GM21576 (cell line): ENCODE data around the gene WWC1.
A peak's percentile ranks its signal among the peaks of the same experiment; 100 is the strongest.
"Not testable (repeated sequence)": the region's sequence is repeated elsewhere in the genome, so short reads cannot be mapped to it uniquely, and the experiment has no call there.

Experiments used
- ATAC-seq: cut with Tn5 transposase; IDR thresholded peaks from one replicate; pipeline ENCODE4 v1.9.1; 2021; ENCODE audit warnings: mild to moderate bottlenecking, moderate library complexity; ENCODE audit not compliant: unreplicated experiment

The WWC1 gene

DNA sequence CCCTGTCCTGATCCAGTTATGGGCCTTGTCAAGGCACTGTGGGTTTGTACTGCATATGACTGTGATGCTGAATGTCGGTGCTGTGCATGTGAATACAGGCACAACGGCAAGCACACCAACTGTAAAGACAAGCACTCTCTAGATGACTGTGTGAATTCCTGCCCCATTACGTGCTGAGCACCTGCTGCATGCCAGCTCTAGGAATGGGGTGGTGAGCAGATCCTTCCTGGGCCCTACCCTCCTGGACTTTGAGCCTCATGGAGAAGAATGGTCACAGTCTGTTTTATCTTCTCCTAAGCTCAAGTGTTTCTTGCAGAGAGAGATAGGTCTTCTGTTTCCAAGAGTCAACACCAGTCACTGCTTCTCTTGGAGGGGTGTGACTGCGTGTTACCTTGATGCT, 138.9 kb downstream of the WWC1 start:
- ATAC-seq: no peak

DNA sequence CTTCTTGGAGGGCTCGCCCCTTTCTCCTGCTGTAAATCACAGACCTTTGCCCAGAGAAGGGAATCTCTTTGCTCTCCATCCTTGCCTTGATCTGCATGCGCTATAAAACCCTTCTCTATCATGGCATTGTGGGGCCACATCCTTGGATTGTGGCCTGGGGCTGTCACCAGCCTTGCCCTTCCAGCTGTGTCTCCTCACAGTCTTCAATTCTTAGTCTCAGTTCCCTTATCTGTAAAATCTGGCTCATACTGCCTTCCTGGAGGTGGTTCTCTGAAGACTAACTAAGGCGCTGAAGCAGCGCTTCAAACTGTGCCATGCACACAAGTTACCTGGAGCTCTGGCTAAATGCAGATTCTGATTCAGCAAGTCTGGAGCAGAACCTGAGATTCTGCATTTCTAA, 141.5 kb downstream of the WWC1 start:
- ATAC-seq: peak; percentile 55

DNA sequence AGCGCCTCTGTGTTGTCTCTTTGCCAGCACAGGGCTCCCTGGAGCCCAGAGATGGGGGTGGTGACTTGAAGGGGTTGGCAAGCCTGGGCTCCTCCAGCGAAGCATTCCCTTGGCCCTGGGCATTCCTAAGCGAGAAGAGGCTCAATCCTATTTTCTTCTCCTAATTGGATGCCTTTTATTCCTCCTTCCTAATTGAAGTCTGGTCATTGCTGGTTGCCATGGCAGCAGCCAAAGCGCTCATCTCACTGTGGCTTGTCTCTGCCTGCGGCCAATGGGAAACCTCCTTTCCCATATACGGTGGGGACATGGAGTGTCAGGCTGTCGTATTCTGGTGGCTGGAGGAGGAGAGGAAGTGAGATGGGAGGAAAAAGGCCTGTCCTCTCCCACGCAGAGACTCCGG, 142.6 kb downstream of the WWC1 start:
- no peak for ATAC-seq

DNA sequence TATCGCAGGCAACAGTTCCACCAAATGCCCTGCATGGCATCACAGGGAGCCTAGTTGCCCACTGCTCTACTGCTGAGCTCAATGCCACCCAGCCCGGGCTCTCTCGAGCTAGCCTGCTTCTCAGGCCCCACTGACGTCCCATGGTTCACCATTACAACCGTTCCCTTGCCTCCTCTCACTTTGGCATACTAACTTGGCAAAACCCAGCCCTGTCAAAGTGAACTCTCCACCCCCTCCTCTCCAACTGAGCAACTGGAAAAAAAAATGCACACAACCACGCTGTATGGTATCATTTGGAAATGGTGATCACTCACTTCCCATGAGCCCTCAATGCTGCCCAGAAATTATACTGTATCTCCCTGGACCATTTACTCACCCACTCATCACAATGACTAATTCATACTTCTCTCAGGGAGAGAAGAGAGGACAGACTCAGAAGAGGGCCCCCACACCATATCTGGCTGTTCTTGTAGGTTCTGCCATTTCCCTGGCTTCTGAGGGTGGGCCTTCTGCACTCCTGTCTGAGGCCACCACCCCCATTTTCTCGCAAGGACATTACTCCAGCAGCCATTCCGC, 143.4 kb downstream of the WWC1 start:
- no peak for ATAC-seq

DNA sequence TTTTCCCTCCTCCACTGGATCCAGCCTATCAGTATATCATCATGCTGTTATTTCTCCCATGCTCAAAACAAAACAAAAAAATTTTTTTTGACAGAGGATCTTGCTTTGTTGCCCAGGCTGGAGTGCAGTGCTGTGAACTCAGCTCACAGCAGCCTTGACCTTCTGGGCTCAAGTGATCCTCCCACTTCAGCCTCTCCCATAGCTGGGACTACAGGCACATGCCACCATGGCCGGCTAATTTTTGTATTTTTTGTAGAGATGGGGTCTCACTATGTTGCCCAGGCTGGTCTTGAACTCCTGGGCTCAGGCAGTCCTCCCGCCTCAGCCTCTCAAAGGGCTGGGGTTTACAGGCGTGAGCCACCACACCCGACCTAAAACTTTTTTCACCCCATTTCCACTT, 143.9 kb downstream of the WWC1 start:
- not testable (repeated sequence) for ATAC-seq

DNA sequence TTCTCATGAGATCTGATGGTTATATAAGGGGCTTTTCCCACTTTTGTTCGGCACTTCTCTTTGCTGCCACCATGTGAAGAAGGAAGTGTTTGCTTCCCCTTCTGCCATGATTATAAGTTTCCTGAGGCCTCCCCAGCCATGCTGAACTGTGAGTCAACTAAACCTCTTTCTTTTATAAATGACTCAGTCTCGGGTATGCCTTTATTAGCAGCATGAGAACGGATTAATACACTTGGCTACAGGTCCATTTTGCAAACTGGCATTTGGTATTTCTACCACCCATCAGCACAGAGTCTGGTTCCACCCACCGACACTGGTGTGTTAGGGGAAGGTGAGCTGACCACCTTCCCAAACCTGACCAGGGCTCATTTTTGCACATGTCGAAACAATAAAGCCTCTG, 146.9 kb downstream of the WWC1 start:
- ATAC-seq: no peak

DNA sequence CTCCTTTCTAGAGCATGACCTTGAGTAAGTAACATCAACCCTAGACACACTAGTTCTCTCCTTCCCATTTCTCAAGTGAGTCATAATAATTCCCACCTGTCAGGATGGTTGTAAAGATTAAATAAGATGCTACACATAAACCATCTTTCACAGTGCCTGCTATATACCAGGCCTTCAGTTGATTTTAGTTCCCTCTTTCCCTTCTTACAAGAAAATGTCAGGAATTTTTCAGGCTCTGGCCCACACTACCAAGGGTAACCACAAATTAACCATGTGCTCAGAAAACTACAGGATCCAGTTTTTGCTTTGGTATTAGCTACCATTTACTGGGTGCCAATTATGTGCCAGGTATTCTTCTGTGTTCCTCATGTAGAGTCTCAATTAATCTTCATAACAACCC, 152.1 kb downstream of the WWC1 start:
- no peak for ATAC-seq

DNA sequence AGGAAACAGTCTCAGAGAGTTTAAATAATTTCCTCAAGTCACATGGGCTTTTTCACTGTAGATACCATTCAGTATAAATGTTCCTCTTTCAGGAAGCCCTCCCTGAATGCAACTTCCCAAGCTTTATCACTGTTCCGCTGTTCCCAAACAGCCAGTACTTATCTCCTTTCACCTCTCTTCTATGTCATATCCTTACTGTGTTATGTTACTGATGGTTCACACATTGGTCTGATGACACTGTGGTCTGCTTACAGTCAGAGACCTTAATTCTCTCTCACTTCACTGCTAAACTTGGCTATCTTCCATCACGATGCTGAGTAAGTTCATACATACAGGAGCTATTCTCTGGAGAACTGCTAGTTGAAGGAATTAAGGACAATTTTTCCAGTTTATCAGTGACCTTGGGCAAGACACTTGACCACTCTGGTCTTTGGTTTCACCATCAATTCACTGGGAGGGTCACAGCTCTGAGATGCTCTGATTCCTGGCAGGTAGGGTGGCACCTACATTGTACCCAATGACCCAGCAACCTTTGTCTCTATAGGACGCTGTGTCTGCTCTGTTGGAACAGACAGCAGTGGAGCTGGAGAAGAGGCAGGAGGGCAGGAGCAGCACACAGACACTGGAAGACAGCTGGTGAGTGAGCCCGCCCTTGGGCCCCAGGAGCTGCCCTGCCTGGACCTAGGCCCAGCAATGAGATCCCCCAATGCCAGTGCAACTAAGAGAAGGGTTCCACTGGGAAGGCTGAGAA, 152.7 kb downstream of the WWC1 start:
- no peak for ATAC-seq

DNA sequence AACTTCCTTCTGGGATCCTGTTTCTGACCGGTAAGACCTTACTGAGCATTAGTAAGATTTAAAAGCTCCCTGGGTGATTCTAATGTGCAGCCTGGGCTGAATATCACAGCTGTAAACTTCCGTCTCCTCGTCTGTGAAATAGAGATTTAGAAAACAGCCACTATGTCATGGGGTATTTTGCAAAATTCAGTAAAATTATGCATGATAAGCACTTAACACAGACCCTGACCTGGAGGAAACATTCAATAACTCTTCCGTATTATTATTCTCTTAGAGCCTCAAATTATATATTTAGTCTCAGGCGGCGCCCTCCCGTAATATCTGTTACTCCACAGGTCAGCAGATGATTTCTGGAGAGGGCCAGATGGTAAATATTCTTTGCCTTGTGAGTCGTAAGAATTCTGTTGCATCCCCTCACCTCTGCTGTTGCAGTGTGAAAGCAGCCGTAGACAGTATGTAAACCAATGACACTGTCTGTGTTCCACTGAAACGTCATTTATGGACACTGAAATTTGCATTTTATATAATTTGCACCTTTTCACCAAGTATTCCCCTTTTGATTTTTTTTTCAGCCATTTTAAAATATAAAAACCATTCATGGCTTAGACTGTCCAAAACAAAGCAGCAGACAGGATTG, 155.7 kb downstream of the WWC1 start:
- ATAC-seq: no peak

DNA sequence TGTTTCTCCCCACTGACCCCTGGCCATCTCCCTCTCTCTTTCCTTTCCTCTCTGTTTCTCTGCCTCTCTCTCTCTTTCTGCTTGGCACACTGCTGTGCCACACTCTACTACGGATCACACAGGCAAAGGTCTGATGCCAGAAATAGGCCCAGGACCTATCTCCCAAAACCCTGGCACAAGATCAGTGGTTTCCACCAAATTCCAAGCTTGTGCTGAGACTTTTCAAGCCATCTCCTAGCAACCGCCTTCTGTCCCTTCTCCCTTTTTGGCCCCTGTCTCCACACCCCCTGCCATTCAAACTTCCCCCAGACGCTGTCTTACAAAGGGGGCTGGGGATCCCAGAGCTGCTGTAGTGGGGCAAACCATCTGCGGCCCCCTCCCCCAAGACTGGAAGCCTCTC, 156.4 kb downstream of the WWC1 start:
- ATAC-seq: no peak

DNA sequence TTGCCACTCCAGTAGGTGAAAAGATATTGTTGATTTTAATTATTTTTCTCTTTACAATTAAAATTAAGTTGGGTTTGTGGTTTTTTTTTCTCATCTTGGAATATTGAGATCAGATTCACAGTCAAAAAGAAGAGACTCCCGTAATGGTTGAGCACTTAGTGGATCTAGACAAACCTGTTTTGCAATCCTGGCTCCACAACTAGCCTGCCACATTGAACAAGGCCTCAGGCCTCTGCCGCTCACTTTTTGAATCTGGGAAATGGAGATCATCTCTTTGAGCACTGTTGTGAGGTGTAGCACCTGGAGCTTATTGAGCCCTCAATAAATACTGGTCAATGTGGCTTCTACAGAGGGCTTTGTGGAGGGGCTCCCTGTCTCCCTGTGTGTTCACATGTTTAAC, 157.7 kb downstream of the WWC1 start:
- ATAC-seq: no peak

DNA sequence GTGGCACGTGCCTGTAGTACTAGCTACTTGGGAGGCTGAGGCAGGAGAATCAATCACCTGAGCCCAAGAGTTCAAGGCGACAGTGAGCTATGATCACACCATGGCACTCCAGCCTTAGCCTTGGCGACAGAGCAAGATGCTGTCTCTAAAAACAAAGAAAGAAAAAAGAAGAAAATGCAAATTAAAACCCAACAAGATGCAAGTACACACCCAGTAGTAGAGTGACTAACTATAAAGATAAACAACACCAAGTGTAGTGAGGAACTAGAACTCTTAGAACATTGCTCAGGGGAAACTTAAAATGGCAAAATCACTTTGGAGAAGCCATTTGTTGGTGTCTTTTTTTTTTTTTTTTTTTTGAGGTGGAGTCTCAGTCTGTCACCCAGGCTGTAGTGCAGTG, 160.1 kb downstream of the WWC1 start:
- ATAC-seq: no peak

DNA sequence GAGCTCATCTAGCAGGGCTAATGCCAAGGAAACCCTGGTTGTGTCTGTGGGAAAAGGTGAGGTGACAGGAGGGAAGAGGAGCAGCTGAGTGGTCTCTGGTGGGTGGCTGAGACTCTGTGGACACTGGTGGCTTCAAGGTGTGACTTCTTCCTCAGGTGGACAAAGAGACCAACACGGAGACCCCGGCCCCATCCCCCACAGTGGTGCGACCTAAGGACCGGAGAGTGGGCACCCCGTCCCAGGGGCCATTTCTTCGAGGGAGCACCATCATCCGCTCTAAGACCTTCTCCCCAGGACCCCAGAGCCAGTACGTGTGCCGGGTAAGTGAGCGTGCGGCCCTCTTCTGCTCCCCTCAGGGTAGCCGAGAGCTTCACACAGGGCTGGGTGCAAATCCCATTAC, 163.8 kb downstream of the WWC1 start:
- no peak for ATAC-seq

DNA sequence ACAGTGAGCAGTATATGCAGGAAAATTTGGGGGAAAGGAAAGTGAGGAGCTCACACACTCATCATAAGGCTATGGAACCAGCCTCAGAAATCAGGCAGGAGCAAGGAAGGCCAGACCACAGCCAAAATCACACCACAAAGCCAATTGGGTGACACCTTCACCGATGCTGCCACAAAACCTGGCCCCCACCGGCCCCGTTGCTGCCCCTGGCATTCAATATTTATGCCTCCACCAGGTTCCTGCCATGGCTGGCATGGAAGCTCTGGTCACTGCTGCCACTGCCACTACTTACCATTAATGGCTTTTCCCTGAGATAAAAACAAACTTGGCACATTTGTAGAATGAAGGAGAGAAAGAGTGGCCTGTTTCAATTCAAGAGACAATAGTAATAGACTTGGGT, 166.1 kb downstream of the WWC1 start:
- no peak for ATAC-seq

DNA sequence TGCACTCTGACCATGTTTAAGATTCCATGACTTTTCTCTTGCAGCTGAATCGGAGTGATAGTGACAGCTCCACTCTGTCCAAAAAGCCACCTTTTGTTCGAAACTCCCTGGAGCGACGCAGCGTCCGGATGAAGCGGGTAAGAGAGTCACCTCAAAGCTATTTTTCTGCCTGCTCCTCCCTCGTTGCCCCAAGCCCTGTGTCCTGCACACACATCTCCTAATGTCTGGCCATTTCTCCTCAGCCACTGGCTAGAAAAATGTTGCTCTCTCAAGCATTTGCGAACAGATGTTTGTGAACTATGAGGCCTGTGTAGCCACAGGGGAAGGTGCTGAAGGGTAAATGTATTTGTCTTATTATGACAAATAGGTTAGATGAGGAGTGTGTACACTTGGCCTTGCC, 169.2 kb downstream of the WWC1 start:
- no peak for ATAC-seq

DNA sequence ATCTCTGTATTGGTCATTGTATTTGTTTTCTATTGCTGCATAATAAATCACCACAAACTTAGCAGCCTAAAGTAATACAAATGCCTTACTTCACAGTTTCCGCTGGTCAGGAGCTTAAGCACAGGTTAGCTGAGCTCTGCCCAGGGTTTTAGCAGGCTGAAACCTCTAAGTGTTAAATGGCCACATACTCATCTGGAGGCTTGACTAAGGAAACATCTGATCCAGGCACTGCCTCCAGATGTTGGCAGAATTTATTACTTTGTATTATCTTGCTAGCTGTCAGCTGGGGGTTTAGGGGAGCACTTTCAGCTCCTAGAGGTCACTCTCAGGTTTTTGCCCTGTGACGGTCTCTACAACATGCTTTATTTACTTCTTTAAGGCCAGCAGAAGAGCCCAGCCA, 171.6 kb downstream of the WWC1 start:
- ATAC-seq: no peak

DNA sequence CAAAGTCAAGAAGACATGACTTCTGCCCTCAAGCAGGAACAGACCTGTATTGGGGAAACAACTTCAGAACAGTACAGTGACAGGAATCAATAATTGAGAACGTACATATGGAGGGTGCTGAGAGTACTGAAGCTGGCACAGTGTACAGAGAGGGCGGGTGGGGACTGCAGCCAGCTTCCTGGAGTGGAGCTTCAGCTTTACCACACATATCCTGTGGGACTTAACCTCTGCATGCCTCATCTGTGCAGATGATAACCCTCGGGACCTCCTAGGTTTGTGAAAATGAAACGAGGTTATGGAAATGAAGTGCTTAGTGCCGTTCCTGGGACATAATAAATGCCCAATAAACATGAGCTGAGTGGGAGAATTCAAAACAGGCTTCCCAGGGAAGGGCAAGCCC, 172.8 kb downstream of the WWC1 start:
- no peak for ATAC-seq

DNA sequence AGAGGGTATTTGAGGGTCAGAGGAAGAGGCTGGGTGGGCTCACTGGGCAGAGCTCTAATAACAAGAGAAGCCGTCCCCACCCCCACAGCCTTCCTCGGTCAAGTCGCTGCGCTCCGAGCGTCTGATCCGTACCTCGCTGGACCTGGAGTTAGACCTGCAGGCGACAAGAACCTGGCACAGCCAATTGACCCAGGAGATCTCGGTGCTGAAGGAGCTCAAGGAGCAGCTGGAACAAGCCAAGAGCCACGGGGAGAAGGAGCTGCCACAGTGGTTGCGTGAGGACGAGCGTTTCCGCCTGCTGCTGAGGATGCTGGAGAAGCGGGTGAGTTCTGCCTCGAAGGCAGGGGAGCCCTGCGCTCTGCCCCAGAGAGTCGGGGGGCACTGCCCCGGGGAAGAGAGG, 173.2 kb downstream of the WWC1 start:
- ATAC-seq: no peak

DNA sequence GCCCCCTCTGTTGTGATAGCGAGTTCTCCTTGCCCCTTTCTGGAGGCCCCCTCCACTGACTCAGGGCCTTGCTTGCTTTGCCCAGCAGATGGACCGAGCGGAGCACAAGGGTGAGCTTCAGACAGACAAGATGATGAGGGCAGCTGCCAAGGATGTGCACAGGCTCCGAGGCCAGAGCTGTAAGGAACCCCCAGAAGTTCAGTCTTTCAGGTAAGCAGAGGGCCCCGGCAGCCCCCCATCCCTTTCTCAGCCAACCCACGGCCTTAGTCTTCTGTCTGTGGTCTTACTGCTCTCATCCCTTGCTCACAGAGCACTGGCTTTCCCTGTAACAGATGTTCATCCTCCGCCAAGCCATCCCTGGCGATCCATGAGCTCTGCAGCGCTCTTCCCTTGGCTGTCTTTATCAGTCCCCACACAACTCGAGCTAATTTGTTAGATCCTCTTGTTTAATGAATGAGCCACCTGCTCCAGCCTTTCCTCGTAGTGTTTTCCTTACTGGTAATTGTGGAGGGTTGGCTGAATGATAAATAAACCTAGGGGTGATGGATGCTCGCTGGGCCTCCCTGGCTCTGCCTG, 176.4 kb downstream of the WWC1 start:
- no peak for ATAC-seq

DNA sequence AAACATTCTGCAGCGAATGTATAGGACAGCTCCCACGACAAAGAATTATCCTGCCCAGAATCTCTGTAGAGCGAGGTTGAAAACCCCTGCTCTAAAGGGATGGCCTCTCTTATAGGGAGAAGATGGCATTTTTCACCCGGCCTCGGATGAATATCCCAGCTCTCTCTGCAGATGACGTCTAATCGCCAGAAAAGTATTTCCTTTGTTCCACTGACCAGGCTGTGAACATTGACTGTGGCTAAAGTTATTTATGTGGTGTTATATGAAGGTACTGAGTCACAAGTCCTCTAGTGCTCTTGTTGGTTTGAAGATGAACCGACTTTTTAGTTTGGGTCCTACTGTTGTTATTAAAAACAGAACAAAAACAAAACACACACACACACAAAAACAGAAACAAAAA, 177.4 kb downstream of the WWC1 start:
- no peak for ATAC-seq

DNA sequence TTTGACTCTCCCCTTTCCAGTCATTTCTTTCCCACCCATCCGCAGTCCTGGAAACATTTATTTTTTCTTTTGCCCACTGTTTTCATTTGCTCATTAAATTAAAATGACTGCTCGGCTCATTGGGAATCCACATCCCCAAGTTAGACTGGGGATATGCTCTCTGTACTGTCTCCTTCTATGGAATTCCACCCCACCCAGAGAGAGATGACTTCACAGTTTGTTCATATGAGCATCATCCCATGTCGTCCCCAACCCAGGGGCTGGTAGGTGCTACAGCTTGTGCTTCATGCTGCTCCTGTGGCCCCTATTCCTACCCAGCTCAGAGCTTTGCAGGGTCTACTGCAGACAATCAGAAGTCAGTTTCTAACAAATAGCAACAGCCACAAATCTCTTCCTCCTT, 178.4 kb downstream of the WWC1 start:
- ATAC-seq: no peak

DNA sequence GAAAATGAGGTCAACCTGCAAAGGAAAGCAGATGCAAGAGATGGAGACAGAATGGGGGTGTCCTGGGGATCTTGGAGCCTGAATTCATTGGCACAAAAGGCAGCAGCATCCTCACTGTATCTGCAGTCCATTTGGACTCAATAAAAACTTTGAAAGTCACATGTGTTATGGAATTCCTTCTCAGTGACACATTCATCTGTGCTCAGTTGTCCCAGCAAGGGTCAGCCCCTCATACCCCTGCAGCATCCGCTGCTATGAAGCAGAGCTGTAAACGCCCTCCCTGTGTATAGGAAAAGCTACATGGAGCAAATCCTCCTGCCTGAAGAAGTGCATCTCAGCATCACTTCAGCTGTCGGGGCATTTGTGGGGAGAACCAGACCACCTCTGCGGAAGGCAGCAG, 180.3 kb downstream of the WWC1 start:
- no peak for ATAC-seq
